Middle frontal gyrus (tissue), 1 donor: Measurements from ENCODE around the gene IRX4.

Experiments
- DNase-seq: peaks from one replicate; pipeline ENCODE4 v3.0.0-alpha.2; 2015; ENCODE audit warnings: low spot score; ENCODE audit errors: extremely low spot score

Gene IRX4

GRCh38 chr5:1914471-1914870 is 31.7 kb upstream of the IRX4 start:
- no peak for DNase-seq

- no peak for DNase-seq
These were observed 30.9 kb upstream of the IRX4 start for GRCh38 chr5:1913578-1913977.

DNA sequence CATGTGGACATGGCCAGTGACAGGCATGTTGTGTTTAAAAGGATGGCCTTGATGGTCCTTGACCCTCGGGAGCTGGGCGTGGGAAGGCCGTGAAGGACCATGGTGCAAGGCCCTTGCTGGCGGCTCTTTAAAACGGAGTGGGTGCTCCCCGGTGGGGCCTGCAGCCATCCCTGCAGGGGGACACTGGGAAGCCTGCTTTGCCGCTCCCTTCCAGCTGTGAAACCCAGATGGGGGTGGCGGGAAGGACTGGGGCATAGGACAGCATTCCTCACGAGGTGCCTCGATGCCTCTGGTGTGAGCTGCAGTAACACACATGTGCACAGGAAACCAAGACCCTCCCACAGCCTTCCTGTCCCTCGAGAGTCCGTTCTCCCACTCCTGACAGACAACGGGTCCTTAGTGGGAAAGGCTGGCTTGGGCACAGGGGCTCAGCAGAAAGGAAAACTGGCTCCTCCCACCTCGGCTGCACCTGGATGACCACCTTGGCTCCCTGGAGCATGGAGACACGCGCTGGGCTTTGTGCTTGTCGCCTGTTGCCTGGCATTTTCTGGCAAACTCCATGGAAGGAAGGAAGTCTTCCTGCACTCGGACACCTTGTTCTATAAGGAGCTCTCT is 30.3 kb upstream of the IRX4 start:
- DNase-seq: no peak

DNA sequence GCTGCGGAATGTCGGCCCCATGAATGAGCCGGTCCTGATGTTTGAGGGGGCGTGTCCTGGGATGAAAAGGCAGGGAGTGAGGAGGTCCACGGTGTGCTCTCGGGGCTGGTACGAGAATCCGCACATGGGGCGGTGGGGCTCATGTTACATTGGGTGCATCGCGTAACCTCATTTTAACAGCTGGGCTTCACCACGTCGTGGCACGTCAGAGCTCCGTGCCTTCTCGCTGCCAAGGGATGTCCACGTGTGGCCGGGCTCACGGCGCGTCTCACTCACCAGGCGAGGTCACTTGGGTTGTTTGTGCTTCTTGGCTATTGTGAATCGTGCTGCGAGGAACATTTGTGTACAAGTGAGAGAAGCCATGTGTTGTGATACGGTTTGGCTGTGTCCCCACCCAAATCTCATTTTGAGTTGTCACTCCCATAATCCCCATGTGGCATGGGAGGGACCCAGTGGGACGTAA is 29.1 kb upstream of the IRX4 start:
- no peak for DNase-seq

GRCh38 chr5:1910861-1911772 is 28.4 kb upstream of the IRX4 start:
- DNase-seq: no peak

DNA sequence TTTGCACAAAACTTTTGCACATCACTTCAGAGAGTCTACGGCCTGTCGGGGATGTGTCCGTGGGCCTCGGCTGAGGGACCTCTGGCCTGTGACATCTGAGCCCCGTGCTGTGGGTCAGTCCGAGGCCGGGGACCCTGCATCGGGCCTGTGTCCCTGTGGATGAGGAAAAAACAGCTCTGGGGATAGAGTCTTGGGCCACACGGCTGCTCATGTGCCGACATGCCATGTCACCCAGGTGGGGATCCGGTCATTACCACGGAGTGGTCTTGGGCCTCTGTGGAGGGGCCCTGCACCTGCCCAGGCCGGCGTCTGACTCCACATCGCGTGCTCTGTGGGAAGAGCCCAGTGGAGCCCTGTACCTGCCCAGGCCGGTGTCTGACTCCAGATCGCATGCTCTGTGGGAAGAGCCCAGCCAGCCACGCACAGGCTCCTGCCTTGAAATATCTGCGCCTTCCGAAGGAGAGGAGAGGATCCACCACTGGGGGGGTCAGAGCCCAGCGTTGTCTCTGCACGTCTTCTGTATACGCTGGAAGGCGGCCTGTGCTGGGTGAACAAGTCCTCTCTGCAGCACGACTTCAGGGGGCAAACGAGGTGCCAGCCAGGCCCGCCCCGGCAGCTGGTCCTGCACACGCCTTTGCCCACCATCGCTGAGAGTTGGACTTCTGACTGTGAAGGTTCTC is 27.5 kb upstream of the IRX4 start:
- no peak for DNase-seq

- DNase-seq: no peak
These were observed 26.7 kb upstream of the IRX4 start for GRCh38 chr5:1909346-1909985.

- DNase-seq: no peak
These were observed 26.2 kb upstream of the IRX4 start for GRCh38 chr5:1908931-1909330.

DNA sequence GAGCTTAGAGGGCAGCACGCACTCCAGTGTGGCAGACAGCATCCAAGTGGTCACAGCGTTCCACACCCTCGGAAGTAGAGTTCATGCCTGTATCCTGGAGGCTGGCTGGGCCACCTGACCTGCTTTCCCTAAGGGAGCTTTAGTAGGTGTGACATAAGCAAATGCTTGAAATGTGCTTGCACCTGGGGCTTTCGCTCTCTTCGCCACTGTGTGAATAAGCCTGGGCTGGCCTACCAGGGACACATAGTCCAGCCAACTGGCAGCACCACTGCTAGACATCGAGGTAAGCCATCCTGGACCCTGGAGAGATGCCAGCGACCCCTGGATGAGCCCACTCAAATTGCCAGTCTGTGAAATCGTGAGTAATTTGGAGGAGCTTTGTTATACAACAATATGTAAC is 24.9 kb upstream of the IRX4 start:
- no peak for DNase-seq

DNA sequence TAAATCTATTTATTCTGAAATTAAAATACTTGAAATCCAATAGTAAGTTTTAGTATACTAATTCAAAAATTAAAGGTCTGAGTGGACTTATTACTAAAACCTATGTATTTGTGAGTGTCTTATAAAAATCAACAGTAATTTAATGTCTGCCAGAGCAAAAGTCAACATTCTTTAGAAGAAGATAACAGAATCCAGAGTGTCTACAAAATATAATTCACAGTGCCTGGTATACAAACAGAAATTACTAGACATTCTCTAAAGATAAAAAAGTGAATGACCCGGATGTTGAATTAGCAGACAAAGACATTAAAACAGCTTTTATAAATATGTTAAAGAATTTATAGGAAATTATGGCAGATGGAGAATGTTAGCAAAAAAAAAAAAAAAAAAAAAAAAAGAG is 22.4 kb upstream of the IRX4 start:
- no peak for DNase-seq

- no peak for DNase-seq
These were observed 19.3 kb upstream of the IRX4 start for GRCh38 chr5:1901983-1902382.

DNA sequence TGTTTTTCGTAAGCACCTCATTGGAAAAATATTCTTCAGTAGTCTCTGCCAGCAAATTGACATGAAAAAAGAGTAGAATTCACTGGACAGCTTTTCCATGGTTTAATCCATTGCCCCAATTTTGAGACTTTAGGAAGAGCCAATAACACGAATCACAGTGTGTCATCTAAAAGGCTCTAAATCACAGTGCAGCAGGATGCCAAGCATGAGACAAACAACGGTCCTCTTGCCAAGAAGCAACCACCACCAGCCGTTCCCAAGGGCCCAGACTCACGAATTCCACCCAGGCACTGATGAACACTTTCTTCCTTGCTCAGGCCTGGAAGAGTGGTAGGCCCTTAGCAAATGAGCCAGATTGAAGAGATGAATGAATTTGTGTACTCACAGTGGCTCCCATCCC is 18.3 kb upstream of the IRX4 start:
- no peak for DNase-seq

DNA sequence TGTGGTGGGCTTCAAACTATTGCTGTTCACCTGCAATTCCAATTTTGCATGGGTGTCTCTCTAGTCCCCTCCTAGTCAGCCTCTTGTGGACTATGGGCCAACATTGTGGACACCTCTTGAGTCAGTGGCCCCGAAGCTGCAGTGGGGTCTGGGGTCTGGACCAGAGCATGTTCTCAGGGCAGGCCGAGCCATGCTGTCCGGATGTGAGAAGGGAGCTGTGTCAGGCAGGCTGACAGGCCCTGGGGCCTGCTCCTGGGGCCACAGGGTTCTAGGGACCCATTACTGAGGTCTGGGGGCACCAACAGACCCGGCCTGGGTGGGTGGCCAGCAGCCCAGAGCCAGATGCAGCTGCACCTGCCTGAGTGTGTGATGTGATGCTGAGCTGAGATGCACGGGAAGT is 16.5 kb upstream of the IRX4 start:
- DNase-seq: no peak

DNA sequence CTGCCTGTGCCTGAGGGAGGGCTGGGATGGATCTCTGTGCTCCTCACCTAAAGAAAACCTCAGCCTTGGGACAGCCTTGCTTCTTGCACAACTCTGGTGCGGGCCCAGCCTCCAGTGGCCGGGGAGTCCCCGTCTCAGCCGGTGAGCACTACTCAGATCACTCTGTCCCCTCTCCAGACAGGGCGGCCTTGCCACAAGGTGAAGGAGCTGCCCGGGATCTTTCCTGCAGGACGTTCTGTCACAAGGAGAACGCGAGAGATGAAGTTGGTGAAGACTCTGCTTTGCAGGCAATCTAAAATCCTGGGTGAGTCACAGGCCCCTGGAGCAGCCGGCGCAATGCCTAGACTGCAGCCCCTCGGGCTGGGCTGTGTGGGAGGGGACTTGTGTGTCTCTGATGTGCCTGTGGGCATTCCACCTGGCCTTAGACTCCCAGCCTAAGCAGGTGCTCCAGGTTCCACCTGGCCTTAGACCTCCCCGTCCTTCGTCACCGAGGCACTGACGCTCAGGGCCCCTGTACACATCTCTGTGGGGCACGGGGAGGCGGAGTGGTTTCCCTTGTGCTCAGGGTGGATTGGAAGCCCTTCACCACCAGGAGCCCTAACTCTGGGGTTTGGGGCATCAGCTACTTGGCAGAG is 15.2 kb upstream of the IRX4 start:
- DNase-seq: no peak

GRCh38 chr5:1897386-1897785 is 14.7 kb upstream of the IRX4 start:
- no peak for DNase-seq

GRCh38 chr5:1896602-1897376 is 14.1 kb upstream of the IRX4 start:
- no peak for DNase-seq

DNA sequence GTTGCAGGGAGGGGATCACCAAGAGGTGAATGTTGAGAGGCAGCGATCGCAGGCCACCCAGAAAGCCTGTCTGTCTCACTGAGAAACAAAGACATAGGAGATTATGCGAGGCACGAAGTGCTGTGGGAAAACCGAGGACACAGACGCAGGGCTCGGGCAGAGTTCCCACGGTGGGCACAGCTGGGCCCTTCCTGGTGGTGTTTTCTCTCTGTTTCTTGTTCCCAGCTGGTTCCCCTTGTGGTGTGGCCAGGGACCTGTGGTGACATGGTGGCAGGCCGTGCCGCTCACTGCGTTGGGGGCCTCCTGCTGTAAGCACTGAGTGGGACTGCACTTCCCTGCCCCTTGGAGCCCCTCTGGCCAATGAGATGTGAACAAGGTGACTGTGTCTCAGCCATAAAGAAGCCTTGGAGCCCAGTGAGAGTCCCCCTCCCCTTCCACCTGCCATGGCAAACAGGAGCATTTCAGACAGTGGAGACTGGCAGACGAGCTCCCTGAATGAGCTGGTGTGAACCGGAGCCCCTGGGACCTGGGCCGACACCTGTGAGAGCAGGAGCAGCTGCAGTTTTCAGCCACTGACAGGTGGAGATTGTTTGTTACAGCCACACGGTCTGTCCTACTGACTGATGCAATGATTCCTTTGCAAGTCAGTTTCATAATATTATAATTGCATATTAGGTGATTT is 13.2 kb upstream of the IRX4 start:
- DNase-seq: no peak

DNA sequence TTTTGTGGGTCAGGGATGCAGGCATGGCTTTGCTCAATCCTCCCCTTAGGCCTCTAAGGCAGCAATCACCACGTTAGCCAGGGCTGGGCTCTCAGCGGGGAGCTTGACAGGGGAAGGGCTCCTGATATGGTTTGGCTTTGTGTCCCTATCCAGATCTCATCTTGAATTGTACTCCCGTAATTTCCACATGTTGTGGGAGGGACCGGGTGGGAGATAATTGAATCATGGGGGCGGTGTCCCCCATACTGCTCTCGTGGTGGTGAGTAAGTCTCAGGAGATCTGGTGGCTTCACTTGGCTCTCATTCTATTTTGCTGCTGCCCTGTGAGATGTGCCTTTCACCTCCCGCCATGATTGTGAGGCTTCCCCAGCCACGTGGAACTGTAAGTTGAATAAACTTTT is 11.5 kb upstream of the IRX4 start:
- DNase-seq: no peak

GRCh38 chr5:1893754-1894153 is 11.0 kb upstream of the IRX4 start:
- DNase-seq: no peak
